Measurements from ENCODE around the gene ARHGDIG.

GRCh38 chr16:306911-307370, 26.6 kb downstream of the ARHGDIG start:
- no peak for TF ChIP-seq CTCF (conservative IDR thresholded peaks at IDR 0.05)
- TF ChIP-seq ZFX (IDR thresholded peaks at IDR 0.05), result no peak
